Suprapubic skin (tissue), 4 donors: Measurements from ENCODE around the gene KCNK4. TPM values are rescaled to one million over a fixed set of nuclear protein-coding genes. Genes with fewer than 3 reads are reported as not detected.
"Not testable (repeated sequence)": the region's sequence is repeated elsewhere in the genome, so short reads cannot be mapped to it uniquely, and the experiment has no call there.

Source experiments
- DNase-seq, 2 donors: peaks; one replicate each; pipeline ENCODE4 v3.0.0-alpha.2; 2019; ENCODE audit warnings: low spot score in 2 of 2
- H3K27ac ChIP-seq: fragments of 200-600 bp; sonication (generic); one replicate; pipeline ENCODE4 v1.5.1; 2019
- H3K27me3 ChIP-seq: fragments of 200-600 bp; sonication (generic); one replicate; pipeline ENCODE4 v1.5.1; 2019
- H3K36me3 ChIP-seq: fragments of 200-600 bp; sonication (generic); one replicate; pipeline ENCODE4 v1.5.1; 2019
- H3K4me1 ChIP-seq: fragments of 200-600 bp; sonication (generic); one replicate; pipeline ENCODE4 v1.5.1; 2019
- H3K4me3 ChIP-seq: fragments of 200-600 bp; sonication (generic); one replicate; pipeline ENCODE4 v1.5.1; 2019; ENCODE audit warnings: mild to moderate bottlenecking
- H3K9me3 ChIP-seq: fragments of 200-600 bp; sonication (generic); one replicate; pipeline ENCODE4 v1.5.1; 2019
- EP300 ChIP-seq: sonication (generic); formaldehyde crosslinking; IDR thresholded peaks from one replicate; pipeline ENCODE4 v1.6.1; 2017; ENCODE audit warnings: antibody characterized with exemption
- POLR2A ChIP-seq, 2 donors: fragments of 450-650 bp; IDR thresholded peaks; one replicate each; pipeline ENCODE4 v1.6.1; 2017; ENCODE audit warnings: antibody characterized with exemption in 2 of 2, mild to moderate bottlenecking in 2 of 2, moderate library complexity in 2 of 2
- POLR2AphosphoS5 ChIP-seq, 3 donors: sonication (generic); formaldehyde crosslinking; IDR thresholded peaks; one replicate each; pipeline ENCODE4 v1.6.1; 2017; ENCODE audit warnings: antibody characterized with exemption in 3 of 3
- WGBS: methylation state at CpG from one replicate; pipeline ENCODE4 v1.1.5; 2018; 5-methylcytosine and 5-hydroxymethylcytosine counted together
- total RNA-seq, 4 donors: library from RNA; depleted of rRNA; stranded (reverse); fragments of >200 nt; gene quantifications; one replicate each; pipeline ENCODE4 v1.1.0, GENCODE V29; 2016
- TF ChIP-seq, protein P1 (sequence below), 2 donors: fragments of 200-600 bp in 1 of 2; fragments of 450-650 bp in 1 of 2; sonication (generic) in 1 of 2; IDR thresholded peaks; one replicate each; pipeline ENCODE4 v1.5.1; 2016 to 2019; ENCODE audit warnings: antibody characterized with exemption in 2 of 2, mild to moderate bottlenecking in 1 of 2, moderate library complexity in 1 of 2

KCNK4 gene
- total RNA-seq, 4 donors from 2014 or later: not detected

DNA sequence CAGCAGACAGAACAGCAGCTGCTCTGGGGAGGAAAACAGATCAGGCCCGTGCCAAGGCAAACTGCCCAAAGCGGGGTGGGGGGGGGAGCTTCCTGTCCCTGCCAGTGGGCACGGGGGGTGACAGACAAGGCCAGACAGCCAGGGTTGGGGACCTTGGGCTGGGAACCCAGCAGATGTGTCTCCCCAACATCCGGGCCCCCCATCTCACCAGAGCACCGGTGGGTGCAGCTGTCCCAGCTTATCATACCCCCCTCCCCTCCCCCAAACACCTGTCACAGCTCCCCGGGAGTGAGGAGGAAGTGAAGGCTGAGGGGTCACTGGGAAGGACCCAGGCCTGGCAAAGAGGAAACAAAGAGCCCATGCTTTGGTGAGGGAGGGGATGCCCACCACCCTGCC is 45.7 kb upstream of the KCNK4 start:
- H3K27ac ChIP-seq: peak overlapping the region; percentile 91
- peak overlapping the region; percentile 75 for H3K4me3 ChIP-seq
- peaks cover 56% of the 10 kb centered on the region for H3K4me1 ChIP-seq
- DNase-seq: no peak
- no peak for TF ChIP-seq POLR2A (IDR thresholded peaks at IDR 0.05)
- no peak for TF ChIP-seq EP300
- TF ChIP-seq POLR2AphosphoS5 (IDR thresholded peaks at IDR 0.05): no peak
- TF ChIP-seq, protein P1, sequence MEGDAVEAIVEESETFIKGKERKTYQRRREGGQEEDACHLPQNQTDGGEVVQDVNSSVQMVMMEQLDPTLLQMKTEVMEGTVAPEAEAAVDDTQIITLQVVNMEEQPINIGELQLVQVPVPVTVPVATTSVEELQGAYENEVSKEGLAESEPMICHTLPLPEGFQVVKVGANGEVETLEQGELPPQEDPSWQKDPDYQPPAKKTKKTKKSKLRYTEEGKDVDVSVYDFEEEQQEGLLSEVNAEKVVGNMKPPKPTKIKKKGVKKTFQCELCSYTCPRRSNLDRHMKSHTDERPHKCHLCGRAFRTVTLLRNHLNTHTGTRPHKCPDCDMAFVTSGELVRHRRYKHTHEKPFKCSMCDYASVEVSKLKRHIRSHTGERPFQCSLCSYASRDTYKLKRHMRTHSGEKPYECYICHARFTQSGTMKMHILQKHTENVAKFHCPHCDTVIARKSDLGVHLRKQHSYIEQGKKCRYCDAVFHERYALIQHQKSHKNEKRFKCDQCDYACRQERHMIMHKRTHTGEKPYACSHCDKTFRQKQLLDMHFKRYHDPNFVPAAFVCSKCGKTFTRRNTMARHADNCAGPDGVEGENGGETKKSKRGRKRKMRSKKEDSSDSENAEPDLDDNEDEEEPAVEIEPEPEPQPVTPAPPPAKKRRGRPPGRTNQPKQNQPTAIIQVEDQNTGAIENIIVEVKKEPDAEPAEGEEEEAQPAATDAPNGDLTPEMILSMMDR (IDR thresholded peaks at IDR 0.05): no peak
- 7% methylated on average over 2 of the region's 6 CpGs for WGBS
- peaks cover 12% of the 10 kb centered on the region for H3K36me3 ChIP-seq
- no peaks in the 10 kb centered on the region for H3K9me3 ChIP-seq
- H3K27me3 ChIP-seq: no peaks in the 10 kb centered on the region

DNA sequence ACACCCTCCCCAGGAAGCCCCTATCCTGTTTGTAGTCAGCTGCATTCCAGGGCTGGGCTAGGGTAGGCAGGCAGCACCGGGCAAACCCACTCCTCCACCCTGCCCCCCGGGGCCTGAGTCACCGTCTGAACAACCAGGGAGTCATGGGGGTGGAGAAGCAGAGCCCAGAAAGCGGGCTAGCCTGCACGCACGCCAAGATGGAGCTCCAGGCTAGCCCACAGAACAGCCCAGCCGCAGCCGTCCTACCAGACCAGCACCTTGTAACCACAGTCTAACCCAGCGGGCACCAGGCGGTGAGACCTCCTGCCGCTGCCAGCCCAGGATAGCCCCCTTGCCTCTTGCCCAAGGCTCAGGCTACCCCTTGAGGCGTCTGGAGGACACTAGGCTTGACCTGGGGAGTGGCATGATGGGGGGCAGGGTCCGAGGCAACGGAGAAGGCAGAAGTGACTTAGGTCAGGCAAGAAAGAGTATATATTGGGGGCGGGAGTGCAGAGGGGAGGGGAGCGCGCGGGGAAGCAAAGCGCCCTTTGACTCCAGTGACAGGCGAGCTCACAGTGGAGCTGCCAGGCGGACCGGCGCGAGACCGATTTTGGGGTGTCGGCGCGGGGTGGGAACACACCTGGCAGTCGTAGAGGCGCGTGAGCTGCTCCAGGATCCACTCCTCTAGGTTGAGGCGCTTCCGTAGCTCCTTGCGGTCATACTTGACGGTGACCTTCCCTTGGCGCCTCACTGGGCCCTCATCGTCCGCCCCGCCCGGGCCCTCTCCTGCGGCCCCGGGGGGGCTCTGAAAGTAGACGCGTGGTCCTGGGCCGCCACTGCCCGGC is 45.1 kb upstream of the KCNK4 start:
- peak in 1 of 2 donors; percentile 94 for DNase-seq
- Histone ChIP-seq H3K27me3 (no peaks in the 10 kb centered on the region), H3K9me3 (no peaks in the 10 kb centered on the region), H3K4me3 (peak overlapping the region; percentile 75), H3K36me3 (peaks cover 12% of the 10 kb centered on the region), H3K4me1 (peaks cover 59% of the 10 kb centered on the region), H3K27ac (peak overlapping the region; percentile 91)
- TF ChIP-seq POLR2AphosphoS5 (IDR thresholded peaks at IDR 0.05) (peak in 1 of 3 donors; percentile 56), EP300 (no peak)
- WGBS: 1% methylated on average over 21 of the region's 46 CpGs

DNA sequence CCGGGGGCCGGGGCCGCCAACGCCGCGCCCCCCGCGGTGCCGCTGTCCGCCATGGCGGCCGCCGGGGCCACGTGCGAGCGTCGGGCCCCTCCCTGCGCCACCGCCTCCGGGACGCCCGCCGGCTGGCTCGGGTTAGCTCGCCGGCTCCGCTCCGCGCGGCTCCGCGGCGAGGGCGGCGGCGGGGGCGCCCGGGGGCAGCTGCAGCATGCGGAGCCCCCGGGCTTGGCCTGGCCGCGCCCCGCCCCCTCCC is 44.6 kb upstream of the KCNK4 start:
- not testable (repeated sequence) for H3K27me3 ChIP-seq, DNase-seq, H3K9me3 ChIP-seq
- Histone ChIP-seq H3K4me1 (peaks cover 61% of the 10 kb centered on the region), H3K36me3 (peaks cover 12% of the 10 kb centered on the region), H3K4me3 (peak overlapping the region; percentile 75), H3K27ac (peak overlapping the region; percentile 91)
- no CpG with 5 or more reads among the region's 43 CpGs for WGBS

DNA sequence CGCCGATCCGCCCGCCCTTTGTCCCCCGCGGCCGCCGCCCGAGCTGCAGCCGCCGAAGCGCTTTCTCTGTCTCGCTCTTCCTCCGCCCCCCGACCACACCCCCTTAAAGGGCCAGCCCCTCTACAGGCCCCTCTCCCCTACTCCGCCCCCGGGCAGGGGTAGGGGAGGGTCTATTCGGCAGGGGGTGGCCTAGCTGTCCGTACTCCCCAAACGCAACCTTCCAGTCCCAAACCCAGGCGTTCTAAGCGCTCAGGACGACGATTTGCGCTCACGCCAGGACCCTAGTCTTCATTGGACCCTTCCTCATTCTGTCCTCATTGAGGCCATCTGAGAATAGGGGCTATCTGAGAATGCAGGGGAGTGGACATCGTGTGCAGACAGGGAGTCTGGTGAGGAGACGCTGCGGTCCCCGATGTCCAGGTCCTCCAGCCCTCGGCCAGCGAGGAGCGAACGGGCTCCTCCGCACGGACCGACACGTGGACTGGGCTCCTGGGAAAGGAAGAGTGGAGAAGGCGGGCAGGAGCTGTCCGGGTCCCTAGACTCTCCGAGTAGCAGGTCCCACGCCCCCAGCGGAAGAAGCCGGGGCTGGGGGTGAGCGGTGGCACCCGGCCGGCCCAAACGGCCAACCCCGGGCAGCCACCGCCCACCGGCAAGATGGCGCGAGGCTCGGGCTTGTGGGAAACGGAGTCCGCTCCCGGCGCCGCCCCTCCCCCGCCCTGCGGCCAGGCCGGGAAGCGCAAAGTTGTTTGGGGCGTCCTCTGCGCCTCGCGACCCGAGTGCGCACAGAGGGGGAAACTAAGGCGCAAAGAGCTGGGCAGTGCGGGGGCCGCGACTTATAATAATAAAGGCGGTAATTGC is 44.0 kb upstream of the KCNK4 start, which contains the start of gene PPP1R14B:
Gene PPP1R14B, minus strand, starts transcription at position 73 of the 858 bp plus-strand sequence. CDS start 270 bp downstream, outside the sequence.
- Histone ChIP-seq H3K4me1 (peaks cover 61% of the 10 kb centered on the region), H3K36me3 (peaks cover 12% of the 10 kb centered on the region), H3K4me3 (peak within 1 kb of the TSS; percentile 75), H3K9me3 (no peaks in the 10 kb centered on the region), H3K27me3 (no peaks in the 10 kb centered on the region), H3K27ac (peak within 1 kb of the TSS; percentile 91)
- 2% methylated on average over 12 of the region's 74 CpGs for WGBS
- peak; percentile 92 for DNase-seq
- TF ChIP-seq POLR2A (IDR thresholded peaks at IDR 0.05) (no peak), EP300 (no peak), POLR2AphosphoS5 (IDR thresholded peaks at IDR 0.05) (no peak)
- TF ChIP-seq, protein P1 (IDR thresholded peaks at IDR 0.05): no peak

DNA sequence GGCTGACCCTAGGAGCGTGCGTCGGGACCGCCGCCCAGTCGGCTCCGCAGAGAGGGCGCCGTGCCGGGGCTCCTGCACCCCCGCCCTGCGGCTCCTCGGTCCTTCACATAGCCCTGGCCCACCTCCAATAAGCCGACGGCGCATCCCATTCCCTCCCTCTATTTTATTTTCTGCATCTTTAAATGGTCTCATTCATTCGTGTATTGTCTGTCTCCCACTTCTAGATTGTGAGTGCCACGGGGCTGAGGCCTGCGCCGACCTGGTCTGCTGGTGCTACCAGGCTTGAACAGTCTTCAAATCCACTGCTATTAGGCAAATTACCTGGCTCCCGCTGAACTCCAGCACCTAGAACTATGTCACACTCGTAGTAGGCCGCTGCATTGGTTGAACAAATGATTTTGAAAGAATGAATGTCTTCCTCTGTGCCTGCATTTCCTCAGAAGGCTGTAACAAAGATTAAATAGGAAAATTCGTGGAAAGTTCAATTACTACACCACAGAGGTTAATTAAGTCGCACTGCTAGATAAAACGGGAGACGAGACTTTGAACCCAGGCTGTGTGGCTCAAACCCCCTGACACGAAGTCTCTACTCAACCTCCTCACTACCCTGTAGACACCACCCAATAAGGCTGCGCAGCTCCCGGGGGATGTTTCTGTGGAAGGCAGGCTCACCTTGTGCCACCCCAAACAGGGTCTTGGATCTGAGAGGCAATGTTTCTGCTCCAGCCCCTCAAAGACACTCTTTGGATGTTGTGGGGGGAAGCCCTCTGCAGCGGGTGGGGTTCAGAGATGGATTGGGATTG is 43.2 kb upstream of the KCNK4 start:
- no peak for DNase-seq
- 31% methylated on average over 31 of the region's 31 CpGs for WGBS
- Histone ChIP-seq H3K4me1 (peaks cover 61% of the 10 kb centered on the region), H3K27ac (peak overlapping the region; percentile 91), H3K9me3 (no peaks in the 10 kb centered on the region), H3K27me3 (no peaks in the 10 kb centered on the region), H3K36me3 (peaks cover 12% of the 10 kb centered on the region), H3K4me3 (peak overlapping the region; percentile 75)
- TF ChIP-seq EP300 (no peak), POLR2A (IDR thresholded peaks at IDR 0.05) (no peak)
- TF ChIP-seq, protein P1 (IDR thresholded peaks at IDR 0.05): no peak
